GM10266 (cell line): ENCODE measurements around the gene CIC.
A peak's percentile ranks its signal among the peaks of the same experiment; 100 is the strongest.

ENCODE experiments used
- DNase-seq: peaks from one replicate; pipeline ENCODE4 v3.0.0; 2012; ENCODE audit errors: extremely low spot score
- CTCF ChIP-seq: IDR thresholded peaks from 2 replicates; pipeline ENCODE4 v1.5.1; 2012; ENCODE audit warnings: mild to moderate bottlenecking, low read depth; ENCODE audit not compliant: control insufficient read depth, insufficient read depth; ENCODE audit errors: missing control alignments

Gene CIC

DNA sequence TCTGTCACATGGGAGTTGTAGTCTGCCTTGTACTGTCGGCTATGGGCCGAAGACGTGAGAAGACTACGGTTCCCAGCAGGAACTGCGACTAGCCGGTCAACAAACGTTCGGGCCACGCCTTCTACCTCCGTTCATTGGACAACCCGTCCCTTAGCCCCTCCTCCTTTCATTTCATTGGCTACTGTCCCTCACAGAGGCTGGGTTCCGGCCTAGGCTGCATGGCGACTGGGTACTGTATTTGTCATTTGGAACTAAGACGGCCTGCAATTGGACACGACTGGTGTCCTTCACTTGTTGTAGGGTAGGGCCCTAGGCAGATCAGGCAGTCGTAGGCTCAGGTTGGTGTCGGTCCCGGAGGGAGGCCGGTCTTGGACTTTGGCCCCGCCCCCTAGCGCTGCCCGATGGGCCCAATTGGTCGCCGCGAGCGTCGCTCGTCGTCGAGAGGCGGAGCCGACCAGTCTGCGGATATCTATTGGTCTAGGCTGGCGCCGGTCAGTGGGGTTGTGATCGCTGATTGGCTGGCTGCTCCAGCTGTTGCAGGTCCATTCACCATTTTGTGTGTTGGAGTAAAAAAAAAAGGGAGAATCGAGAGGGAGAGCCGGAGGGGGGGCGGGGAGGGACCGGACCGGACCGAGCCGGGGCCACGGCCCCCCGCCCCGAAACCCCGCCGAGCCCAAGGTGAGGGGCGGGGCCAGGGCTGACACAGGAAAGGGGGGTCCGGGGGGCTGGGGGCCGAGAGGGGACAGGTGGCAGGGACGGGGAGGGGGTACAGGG lies at the start of gene CIC:
Gene CIC, plus strand, starts transcription at position 549 of the 774 bp plus-strand sequence. CDS start 2,532 bp downstream, outside the sequence.
- DNase-seq = peak; percentile 97
- no peak for TF ChIP-seq CTCF

DNA sequence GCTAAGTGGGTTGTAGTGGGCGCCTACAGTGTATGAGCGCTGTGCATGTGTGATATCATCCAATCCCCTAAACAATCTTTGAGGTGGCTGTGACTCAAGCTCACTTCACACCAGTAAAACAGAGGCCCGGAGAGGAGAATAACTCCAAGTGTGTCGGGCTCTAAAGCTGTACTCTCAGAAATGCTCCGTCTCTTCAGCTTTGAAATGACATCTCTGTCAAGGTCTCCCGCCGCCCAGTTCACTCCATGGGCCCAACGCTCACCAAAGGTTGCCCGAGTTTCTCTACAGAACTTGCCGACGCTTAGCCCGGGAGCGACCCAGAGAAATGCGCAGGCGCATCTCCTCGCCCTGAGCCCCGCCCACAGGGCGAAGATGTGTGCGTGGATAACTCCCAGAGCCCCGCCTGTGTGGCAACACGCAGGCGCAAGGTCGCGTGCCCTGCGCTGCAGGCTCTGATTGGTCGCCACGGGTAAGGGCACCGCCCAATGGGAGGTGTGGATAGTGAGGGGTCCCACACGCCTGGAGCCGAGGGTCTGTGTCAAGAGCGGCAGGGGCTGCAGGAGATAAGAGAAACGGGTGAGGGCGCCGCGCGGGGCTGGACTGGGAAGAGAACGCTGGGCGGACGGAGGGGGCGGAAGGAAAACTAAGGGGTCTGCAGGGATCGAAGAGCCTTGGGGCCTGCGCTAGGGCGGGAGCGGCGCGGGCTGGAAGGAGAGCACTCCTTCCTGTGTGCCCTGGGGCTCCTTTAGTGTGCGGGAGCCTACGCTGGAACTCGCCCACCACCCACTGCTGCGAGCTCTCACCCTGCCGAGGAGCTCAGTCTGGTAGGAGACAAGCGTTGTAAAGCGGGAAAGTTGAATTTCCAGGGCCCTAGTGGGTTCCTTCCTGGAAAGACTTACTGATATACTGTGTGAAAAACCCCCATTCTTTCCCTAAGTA lies 49.0 kb upstream of the CIC start, which contains the start of gene ZNF526:
Gene ZNF526, plus strand, starts transcription at position 501 of the 939 bp plus-strand sequence. CDS start 4,092 bp downstream, outside the sequence.
- DNase-seq = peak; percentile 99
- no peak for TF ChIP-seq CTCF

- no peak for TF ChIP-seq CTCF
- DNase-seq = no peak
Observed at GRCh38 chr19:42220751-42221097, 48.3 kb upstream of the CIC start.

- no peak for DNase-seq
- TF ChIP-seq CTCF = no peak
Observed at GRCh38 chr19:42224940-42225717, 43.9 kb upstream of the CIC start.

DNA sequence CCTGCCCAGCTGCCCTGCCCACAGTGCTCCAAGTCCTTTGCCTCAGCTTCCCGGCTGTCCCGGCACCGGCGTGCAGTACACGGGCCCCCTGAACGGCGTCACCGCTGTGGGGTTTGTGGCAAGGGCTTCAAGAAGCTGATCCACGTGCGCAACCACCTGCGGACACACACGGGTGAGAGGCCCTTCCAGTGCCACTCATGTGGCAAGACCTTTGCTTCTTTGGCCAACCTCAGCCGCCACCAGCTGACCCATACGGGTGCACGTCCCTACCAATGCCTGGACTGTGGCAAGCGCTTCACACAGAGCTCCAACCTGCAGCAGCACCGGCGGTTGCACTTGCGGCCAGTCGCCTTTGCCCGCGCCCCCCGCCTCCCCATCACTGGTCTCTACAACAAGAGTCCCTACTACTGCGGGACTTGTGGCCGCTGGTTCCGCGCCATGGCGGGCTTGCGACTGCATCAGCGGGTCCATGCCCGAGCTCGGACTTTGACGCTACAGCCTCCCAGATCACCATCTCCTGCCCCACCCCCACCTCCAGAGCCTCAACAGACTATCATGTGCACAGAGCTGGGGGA lies 43.2 kb upstream of the CIC start:
- DNase-seq = no peak
- TF ChIP-seq CTCF = no peak

DNA sequence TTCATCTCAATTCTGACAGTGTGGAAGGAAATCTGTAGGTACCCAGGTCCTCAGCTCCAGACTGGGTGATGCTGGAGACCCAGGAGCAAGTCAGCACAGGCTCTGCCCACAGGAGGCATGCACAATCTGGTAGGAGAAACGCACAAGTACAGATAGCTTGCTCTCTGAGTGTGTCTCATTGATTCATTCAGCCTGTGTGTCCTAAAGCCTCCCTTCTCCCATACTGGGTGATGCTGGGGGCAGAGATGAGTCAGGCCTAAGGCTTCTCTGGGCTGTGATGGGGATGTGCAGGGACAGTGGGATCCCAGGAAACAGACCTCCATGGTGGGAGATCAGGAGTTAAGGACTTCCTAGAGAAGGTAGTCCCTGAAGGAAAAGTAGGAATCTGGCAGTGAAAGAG lies 42.2 kb upstream of the CIC start:
- TF ChIP-seq CTCF = no peak
- DNase-seq = no peak
